ENCODE measurements around the gene ZNF747. TPM values are rescaled to one million over a fixed set of nuclear protein-coding genes. Genes with fewer than 3 reads are reported as not detected.

Gene ZNF747
- total RNA-seq, 1 experiment from 2014 or later: 9.8 TPM

DNA sequence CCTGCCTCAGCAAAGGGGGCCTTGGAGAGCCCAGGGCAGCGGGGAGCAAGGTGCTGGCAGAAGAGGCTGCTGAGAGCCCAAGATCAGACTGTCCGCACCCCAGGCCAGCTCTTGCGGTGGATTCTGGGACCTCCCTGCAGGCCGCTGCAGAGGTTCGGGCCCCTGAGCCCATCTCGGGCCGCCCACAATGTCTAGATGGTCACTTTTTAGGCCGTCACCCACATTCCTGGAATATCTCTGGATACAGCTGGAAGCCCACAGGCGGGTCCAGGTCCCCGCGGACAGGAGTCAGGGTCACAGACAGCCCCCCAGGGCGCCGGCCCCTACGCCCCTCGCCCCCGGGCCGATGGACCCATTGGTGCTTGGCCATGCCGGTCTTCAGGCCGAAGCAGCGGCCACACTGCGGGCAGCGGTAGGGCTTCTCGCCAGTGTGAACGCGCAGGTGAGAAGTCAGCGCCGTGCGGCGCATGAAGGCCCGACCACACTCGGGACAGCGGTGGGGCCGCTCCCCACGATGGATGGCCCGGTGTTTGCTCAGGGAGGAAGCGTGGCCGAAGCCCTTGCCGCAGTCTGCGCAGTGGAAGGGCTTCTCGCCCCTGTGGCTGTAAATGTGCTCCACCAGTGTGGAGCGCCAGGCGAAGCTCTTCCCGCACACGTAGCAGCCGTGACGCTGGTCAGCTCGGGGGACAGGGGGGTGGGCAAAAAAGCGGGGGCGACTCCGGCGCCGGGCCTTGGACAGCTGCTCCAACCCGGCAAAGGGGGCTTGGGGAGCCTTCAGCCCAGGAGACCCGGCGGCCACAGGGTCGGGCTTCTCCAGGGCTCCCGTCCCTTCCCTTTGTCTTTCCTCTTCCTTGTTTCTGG, 2.1 kb downstream of the ZNF747 start:
- no peaks in the 10 kb centered on the region for H3K36me3 ChIP-seq (ENCODE audit: insufficient read depth, low read length)
- no peaks in the 10 kb centered on the region for H4K20me1 ChIP-seq (ENCODE audit: insufficient read depth, low read depth, low read length)
- H3K27ac ChIP-seq (ENCODE audit: low read length): no peak overlapping the region
- H3K27me3 ChIP-seq (ENCODE audit: low read length): no peaks in the 10 kb centered on the region
- H3K4me2 ChIP-seq (ENCODE audit: low read depth, low read length, poor library complexity, severe bottlenecking): no peak overlapping the region
- no peak overlapping the region for H2AFZ ChIP-seq (ENCODE audit: low read length)
- no peak overlapping the region; the same call in 1 of the 2 replicates for H3K4me3 ChIP-seq (ENCODE audit: low read length)
- H3K9ac ChIP-seq (ENCODE audit: low read length): no peak overlapping the region
- H3K4me1 ChIP-seq (ENCODE audit: low read length): peaks cover 47% of the 10 kb centered on the region
- H3K79me2 ChIP-seq (ENCODE audit: low read length): peaks cover 34% of the 10 kb centered on the region
- DNase-seq: no peak
- H3K9me3 ChIP-seq (ENCODE audit: low read length): no peaks in the 10 kb centered on the region
- H3K9me2 ChIP-seq (replicated peaks; ENCODE audit: insufficient read depth, low read length): no peaks in the 10 kb centered on the region

DNA sequence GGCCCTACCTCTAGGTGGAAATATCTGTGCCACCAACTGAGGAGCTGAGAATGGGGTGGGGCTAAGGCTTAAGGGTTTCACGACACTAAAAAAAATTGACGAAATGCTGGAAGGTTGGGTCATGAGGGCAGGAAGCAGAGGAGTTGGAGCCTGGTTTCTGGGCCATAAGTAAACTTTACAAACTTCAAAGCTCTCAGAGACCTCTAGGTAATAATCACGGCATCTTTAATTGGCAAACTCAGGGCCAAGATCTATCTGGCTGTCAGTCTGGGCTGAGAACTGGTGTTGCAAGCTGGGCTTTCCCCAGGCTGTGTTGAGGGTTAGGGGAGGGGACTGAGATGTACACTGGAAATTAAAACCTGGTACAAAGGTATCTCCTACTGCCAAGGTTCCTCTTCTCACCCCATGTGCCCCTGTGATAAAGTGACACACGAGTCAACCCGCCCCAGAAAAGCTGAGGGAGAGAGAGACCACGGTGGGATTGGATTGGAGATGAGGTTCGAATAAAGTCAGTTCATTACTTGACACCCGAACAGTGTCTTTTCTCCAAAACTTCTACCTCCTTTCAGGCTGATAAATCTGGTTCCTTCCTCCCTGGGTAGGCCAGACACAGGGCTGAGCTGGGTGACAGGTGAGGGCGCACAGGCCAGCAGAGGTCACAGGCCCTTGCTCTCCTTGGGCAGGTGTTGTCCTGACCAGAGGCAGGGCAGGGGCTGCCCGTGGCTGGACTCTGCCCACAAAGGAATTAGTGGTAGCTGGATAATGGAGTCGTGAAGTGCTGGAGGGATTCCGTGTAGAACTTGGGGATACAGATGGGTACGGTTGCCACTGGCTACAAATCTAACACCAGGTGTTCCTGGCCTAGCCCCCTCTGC, 4.3 kb downstream of the ZNF747 start:
- Histone ChIP-seq H3K27me3 (ENCODE audit: low read length) (no peaks in the 10 kb centered on the region), H4K20me1 (ENCODE audit: insufficient read depth, low read depth, low read length) (no peaks in the 10 kb centered on the region), H3K4me3 (ENCODE audit: low read length) (no peak overlapping the region), H3K27ac (ENCODE audit: low read length) (no peak overlapping the region), H3K9me2 (replicated peaks; ENCODE audit: insufficient read depth, low read length) (no peaks in the 10 kb centered on the region), H2AFZ (ENCODE audit: low read length) (no peak overlapping the region), H3K9me3 (ENCODE audit: low read length) (no peaks in the 10 kb centered on the region), H3K79me2 (ENCODE audit: low read length) (peaks cover 28% of the 10 kb centered on the region), H3K4me2 (ENCODE audit: low read depth, low read length, poor library complexity, severe bottlenecking) (no peak overlapping the region), H3K9ac (ENCODE audit: low read length) (no peak overlapping the region), H3K36me3 (ENCODE audit: insufficient read depth, low read length) (no peaks in the 10 kb centered on the region), H3K4me1 (ENCODE audit: low read length) (peaks cover 41% of the 10 kb centered on the region)
- no peak for DNase-seq

DNA sequence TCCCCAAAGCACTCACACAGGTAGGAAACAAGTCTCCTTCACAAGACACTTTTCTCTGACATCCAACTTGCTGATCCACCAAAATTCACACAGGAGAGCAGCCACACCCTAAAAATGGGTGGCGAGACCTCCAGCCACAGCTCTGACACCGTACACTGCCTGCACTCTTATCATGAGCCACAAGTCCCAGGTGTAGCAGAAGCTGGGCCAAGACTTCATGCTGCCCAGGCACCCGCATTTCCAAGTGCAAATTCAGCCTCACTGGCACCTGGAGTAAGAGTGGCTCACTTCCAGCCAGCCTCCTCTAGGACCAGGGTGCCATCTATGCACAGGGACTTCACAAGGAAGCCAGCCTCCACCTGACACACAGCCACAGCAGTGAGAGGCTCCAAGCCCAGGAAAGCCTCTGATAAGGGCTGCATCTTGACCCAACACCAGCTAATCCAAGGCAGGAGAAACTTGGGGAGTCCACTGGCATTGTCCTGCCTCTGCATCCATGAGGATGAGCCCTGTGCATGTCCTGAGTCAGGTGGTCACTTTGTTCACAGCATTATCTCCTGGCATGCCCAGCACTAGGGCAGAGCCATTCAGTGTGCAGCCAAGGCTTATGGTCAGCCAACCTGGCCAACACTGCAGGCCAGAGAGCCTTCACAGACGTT, 5.7 kb downstream of the ZNF747 start:
- Histone ChIP-seq H3K79me2 (ENCODE audit: low read length) (peaks cover 14% of the 10 kb centered on the region), H3K4me2 (ENCODE audit: low read depth, low read length, poor library complexity, severe bottlenecking) (peak overlapping the region; percentile 97), H3K4me3 (ENCODE audit: low read length) (no peak overlapping the region), H3K9me2 (replicated peaks; ENCODE audit: insufficient read depth, low read length) (no peaks in the 10 kb centered on the region), H3K9ac (ENCODE audit: low read length) (peak overlapping the region; percentile 87), H3K27ac (ENCODE audit: low read length) (peak overlapping the region; percentile 95), H3K9me3 (ENCODE audit: low read length) (no peaks in the 10 kb centered on the region), H3K36me3 (ENCODE audit: insufficient read depth, low read length) (no peaks in the 10 kb centered on the region), H3K27me3 (ENCODE audit: low read length) (no peaks in the 10 kb centered on the region), H4K20me1 (ENCODE audit: insufficient read depth, low read depth, low read length) (no peaks in the 10 kb centered on the region), H3K4me1 (ENCODE audit: low read length) (peaks cover 37% of the 10 kb centered on the region), H2AFZ (ENCODE audit: low read length) (no peak overlapping the region)
- peak; percentile 44 for DNase-seq

DNA sequence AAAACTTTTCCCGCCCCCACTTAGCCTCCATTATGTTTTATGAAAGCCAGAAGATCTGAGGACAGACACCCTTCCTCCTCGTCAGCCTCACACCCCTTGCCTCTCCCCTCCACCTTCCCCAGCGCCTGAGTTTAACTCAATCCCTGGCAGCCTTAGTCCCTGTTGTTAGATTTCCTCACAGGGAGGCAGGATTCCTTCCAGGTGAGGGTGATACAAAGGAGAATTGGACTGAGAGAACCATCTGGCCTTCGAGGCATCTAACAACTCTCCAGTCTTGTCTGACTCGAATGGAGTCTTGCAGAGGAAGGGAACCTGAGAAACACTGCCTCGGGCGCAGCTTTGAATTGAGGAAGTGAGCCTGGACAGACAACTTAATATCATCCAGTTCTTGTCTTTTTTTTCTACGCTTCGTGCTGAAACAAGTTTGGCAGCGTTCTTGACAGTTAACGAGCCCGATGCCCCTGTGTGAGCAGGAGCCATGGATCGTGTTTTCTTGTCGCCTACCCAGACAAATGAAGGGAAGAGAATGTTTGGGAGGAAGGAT, 7.0 kb downstream of the ZNF747 start:
- Histone ChIP-seq H3K36me3 (ENCODE audit: insufficient read depth, low read length) (no peaks in the 10 kb centered on the region), H3K9me2 (replicated peaks; ENCODE audit: insufficient read depth, low read length) (no peaks in the 10 kb centered on the region), H3K9me3 (ENCODE audit: low read length) (no peaks in the 10 kb centered on the region), H3K27ac (ENCODE audit: low read length) (peak overlapping the region; percentile 95), H3K9ac (ENCODE audit: low read length) (peak overlapping the region; percentile 87), H3K79me2 (ENCODE audit: low read length) (peaks cover 4% of the 10 kb centered on the region; the same call in 1 of the 2 replicates), H3K4me3 (ENCODE audit: low read length) (peak overlapping the region; percentile 81), H3K4me1 (ENCODE audit: low read length) (peaks cover 29% of the 10 kb centered on the region), H3K4me2 (ENCODE audit: low read depth, low read length, poor library complexity, severe bottlenecking) (peak overlapping the region; percentile 97), H4K20me1 (ENCODE audit: insufficient read depth, low read depth, low read length) (no peaks in the 10 kb centered on the region), H2AFZ (ENCODE audit: low read length) (peak overlapping the region; percentile 78; the same call in 1 of the 2 replicates), H3K27me3 (ENCODE audit: low read length) (no peaks in the 10 kb centered on the region)
- DNase-seq: peak; percentile 92

DNA sequence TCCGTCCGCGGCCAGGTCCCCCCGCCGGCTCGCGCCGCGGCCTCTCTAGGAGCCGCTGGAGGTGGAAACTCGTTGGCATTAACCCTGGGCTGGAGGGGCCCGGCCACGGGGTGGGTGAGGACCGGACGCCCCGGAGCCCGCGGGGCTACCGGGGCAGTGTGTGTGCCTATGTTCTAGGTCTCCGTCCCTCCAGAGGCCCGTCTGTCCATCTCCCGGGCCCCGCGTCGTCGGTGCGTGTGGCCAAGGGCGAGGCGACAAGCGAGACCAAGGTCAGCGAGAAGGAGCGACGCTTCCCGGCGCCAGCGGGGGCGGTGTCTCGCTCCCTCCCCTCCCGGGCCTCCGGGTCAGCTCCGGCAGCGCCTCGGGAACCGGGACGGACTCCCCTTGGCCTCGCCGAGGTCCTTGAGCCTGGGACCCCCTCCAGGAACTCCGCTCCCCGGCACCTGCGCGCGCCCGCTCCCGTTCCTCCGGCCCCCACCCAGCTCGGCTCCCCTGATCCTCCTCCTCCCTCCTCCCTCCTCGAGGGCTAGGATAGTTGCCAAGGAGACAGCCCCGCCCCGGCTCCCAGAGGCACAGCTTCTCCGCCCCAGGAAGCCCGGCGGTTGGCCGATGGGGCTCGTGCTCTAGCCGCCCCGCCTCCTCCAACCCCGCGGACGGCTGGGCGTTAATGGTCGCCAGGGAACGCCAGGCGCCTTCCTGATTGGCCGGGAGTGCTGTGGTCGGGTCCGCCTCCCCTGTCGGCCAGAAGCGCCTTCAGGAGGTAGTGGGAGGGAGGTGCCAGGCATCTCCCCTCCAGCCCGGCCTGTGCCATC, 7.6 kb downstream of the ZNF747 start:
- peaks cover 29% of the 10 kb centered on the region for H3K4me1 ChIP-seq (ENCODE audit: low read length)
- H3K4me2 ChIP-seq (ENCODE audit: low read depth, low read length, poor library complexity, severe bottlenecking): peak overlapping the region; percentile 97
- no peaks in the 10 kb centered on the region for H3K9me2 ChIP-seq (replicated peaks; ENCODE audit: insufficient read depth, low read length)
- H3K9ac ChIP-seq (ENCODE audit: low read length): peak overlapping the region; percentile 87
- no peaks in the 10 kb centered on the region for H3K36me3 ChIP-seq (ENCODE audit: insufficient read depth, low read length)
- H3K79me2 ChIP-seq (ENCODE audit: low read length): peaks cover 4% of the 10 kb centered on the region; the same call in 1 of the 2 replicates
- DNase-seq: peak; percentile 99
- peak overlapping the region; percentile 81 for H3K4me3 ChIP-seq (ENCODE audit: low read length)
- no peaks in the 10 kb centered on the region for H3K27me3 ChIP-seq (ENCODE audit: low read length)
- H2AFZ ChIP-seq (ENCODE audit: low read length): peak overlapping the region; percentile 78; the same call in 1 of the 2 replicates
- H3K27ac ChIP-seq (ENCODE audit: low read length): peak overlapping the region; percentile 95
- H3K9me3 ChIP-seq (ENCODE audit: low read length): no peaks in the 10 kb centered on the region
- H4K20me1 ChIP-seq (ENCODE audit: insufficient read depth, low read depth, low read length): no peaks in the 10 kb centered on the region

DNA sequence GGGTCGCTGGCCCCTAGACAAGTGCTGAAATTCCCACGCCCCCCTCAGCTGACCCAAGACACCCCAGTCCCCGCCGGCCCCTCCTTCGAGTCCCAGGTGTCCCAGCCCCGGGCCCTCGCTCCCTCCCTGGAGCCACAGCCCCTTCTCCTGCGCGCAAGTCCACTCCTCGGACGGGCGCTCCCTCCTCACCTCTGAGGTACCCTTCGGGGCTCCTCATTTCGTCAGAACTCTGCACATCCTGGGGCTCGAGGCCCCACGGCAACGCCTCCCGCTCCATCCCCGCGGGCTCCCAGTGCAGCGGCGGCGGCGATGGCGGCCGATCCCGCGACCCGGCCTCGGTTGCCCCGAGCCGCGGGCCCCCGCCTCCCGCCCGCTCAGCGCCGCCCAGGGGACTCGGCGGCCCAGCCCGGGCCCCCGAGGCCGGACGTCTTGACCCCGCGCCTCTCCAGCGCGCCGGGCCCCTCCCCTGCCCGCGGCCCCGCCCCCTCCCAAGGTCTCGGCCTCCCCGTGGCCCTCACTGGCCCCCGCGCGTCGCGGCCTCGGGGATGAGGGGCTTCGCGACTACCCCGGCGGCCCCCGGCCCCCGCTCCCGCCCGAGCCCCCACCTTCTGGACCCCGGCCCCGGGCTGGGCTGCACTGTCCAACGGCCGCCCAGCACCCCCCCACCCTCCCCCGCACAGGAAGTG, 8.4 kb downstream of the ZNF747 start, which contains the start of gene ZNF768:
ZNF768 (minus strand) TSS at position 430 of the 686 bp plus-strand sequence; CDS start at position 277, 153 bp downstream.
- peak within 1 kb of the TSS; percentile 97 for H3K4me2 ChIP-seq (ENCODE audit: low read depth, low read length, poor library complexity, severe bottlenecking)
- H3K4me1 ChIP-seq (ENCODE audit: low read length): peaks cover 29% of the 10 kb centered on the region
- H3K9me2 ChIP-seq (replicated peaks; ENCODE audit: insufficient read depth, low read length): no peaks in the 10 kb centered on the region
- H3K9ac ChIP-seq (ENCODE audit: low read length): peak within 1 kb of the TSS; percentile 87
- no peaks in the 10 kb centered on the region for H3K9me3 ChIP-seq (ENCODE audit: low read length)
- H3K4me3 ChIP-seq (ENCODE audit: low read length): peak within 1 kb of the TSS; percentile 81
- no peaks in the 10 kb centered on the region for H4K20me1 ChIP-seq (ENCODE audit: insufficient read depth, low read depth, low read length)
- H2AFZ ChIP-seq (ENCODE audit: low read length): peak within 1 kb of the TSS; percentile 74; the same call in 1 of the 2 replicates
- peaks cover 4% of the 10 kb centered on the region; the same call in 1 of the 2 replicates for H3K79me2 ChIP-seq (ENCODE audit: low read length)
- H3K27me3 ChIP-seq (ENCODE audit: low read length): no peaks in the 10 kb centered on the region
- no peaks in the 10 kb centered on the region for H3K36me3 ChIP-seq (ENCODE audit: insufficient read depth, low read length)
- peak within 1 kb of the TSS; percentile 95 for H3K27ac ChIP-seq (ENCODE audit: low read length)
- peak; percentile 68 for DNase-seq

DNA sequence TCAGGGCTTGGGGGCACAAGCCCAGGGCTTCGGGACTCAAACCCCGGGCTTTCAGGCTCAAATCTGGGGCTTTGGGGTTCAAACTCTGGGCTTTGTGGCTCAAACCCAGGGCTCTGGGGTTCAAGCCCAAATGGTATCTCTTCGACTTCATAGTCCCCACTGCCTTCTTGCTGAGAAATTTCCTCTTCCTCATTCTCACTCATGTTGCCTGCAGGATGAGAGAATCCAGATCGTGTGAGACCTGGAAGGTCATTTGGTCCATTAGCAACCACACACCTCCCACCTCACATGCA, 8.9 kb downstream of the ZNF747 start:
- Histone ChIP-seq H3K4me3 (ENCODE audit: low read length) (peak overlapping the region; percentile 81), H3K9me3 (ENCODE audit: low read length) (no peaks in the 10 kb centered on the region), H3K9ac (ENCODE audit: low read length) (peak overlapping the region; percentile 86), H4K20me1 (ENCODE audit: insufficient read depth, low read depth, low read length) (no peaks in the 10 kb centered on the region), H3K36me3 (ENCODE audit: insufficient read depth, low read length) (no peaks in the 10 kb centered on the region), H3K27ac (ENCODE audit: low read length) (peak overlapping the region; percentile 88), H3K27me3 (ENCODE audit: low read length) (no peaks in the 10 kb centered on the region), H3K4me1 (ENCODE audit: low read length) (peaks cover 29% of the 10 kb centered on the region), H3K79me2 (ENCODE audit: low read length) (peaks cover 4% of the 10 kb centered on the region; the same call in 1 of the 2 replicates), H3K4me2 (ENCODE audit: low read depth, low read length, poor library complexity, severe bottlenecking) (peak overlapping the region; percentile 97), H3K9me2 (replicated peaks; ENCODE audit: insufficient read depth, low read length) (no peaks in the 10 kb centered on the region), H2AFZ (ENCODE audit: low read length) (no peak overlapping the region)
- no peak for DNase-seq
